Fibroblast of lung (primary cell): ENCODE data around the gene TOLLIP.

Experiments
- EZH2 ChIP-seq: IDR thresholded peaks from 2 replicates; pipeline ENCODE4 v1.5.1; 2012; ENCODE audit warnings: low read length, control low read depth, mild to moderate bottlenecking; ENCODE audit errors: missing control alignments
- TF ChIP-seq, protein P1 (sequence below), 2 donors: IDR thresholded peaks in 1 of 2; conservative IDR thresholded peaks in 1 of 2; 1 replicate in 1 of 2; 2 replicates in 1 of 2; pipeline ENCODE4 v1.5.1; 2011 to 2012; ENCODE audit warnings: low read length in 2 of 2, control low read depth in 1 of 2, inconsistent platforms in 1 of 2, low read depth in 1 of 2, mild to moderate bottlenecking in 1 of 2

DNA sequence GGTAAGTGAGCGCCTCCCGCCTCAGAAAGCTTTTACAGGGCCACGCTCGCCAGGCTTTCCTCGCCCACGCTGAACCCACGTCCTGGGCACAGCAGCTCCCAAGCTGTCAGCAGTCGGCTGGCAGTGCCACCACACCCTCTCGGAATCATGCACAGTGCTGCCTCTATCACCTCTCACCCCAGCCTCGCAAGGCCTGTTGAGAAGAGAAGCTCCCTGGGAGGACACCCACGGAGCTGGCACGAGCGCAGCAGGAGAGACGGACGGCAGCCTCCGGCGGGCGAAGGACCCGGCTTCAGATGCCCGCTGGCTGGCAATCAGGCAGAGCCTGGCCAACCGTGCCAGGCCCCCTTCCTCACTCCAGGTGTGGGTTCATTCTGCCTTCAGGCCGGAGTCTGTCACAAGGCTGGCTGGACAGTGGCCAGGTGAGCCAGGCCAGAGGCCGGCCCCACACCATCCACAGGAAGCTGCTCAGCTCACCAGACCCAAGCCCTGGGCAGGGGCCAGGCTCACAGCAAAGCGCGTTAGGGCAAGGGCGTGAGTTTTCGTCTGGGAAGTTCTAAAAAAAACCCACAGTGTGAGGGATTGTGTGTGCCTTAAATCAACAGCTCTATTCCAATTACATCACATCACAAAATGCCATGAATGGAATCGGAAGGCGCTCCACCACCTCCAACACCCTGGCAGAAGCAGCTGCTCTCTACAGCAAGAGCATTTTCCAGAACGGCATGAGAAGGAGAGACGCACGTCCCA, 33.2 kb downstream of the TOLLIP start:
- TF ChIP-seq, protein P1, sequence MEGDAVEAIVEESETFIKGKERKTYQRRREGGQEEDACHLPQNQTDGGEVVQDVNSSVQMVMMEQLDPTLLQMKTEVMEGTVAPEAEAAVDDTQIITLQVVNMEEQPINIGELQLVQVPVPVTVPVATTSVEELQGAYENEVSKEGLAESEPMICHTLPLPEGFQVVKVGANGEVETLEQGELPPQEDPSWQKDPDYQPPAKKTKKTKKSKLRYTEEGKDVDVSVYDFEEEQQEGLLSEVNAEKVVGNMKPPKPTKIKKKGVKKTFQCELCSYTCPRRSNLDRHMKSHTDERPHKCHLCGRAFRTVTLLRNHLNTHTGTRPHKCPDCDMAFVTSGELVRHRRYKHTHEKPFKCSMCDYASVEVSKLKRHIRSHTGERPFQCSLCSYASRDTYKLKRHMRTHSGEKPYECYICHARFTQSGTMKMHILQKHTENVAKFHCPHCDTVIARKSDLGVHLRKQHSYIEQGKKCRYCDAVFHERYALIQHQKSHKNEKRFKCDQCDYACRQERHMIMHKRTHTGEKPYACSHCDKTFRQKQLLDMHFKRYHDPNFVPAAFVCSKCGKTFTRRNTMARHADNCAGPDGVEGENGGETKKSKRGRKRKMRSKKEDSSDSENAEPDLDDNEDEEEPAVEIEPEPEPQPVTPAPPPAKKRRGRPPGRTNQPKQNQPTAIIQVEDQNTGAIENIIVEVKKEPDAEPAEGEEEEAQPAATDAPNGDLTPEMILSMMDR (conservative IDR thresholded peaks at IDR 0.05 in 1 of 2, IDR thresholded peaks at IDR 0.05 in 1 of 2; ENCODE audit: low read depth in 1 of 2, low read length in 2 of 2), result no peak
- no peak for TF ChIP-seq EZH2
